Glomerular endothelial cell (primary cell): ENCODE measurements around the gene AFDN. TPM values are rescaled to one million over a fixed set of nuclear protein-coding genes. Genes with fewer than 3 reads are reported as not detected.

Experiments
- DNase-seq: peaks from one replicate; pipeline ENCODE4 v3.0.0-alpha.2; 2011; ENCODE audit warnings: low read depth, low spot score; ENCODE audit errors: extremely low read depth
- total RNA-seq: library from RNA; depleted of rRNA; stranded (reverse); fragments of >200 nt; gene quantifications from 2 replicates; pipeline ENCODE4 v1.2.3, GENCODE V29; 2015

AFDN gene
- total RNA-seq, 1 donor from 2014 or later = 114 TPM

- DNase-seq = no peak
Measured at GRCh38 chr6:167910652-167911051, 83.9 kb downstream of the AFDN start.

- DNase-seq = no peak
Measured at GRCh38 chr6:167912494-167912893, 85.8 kb downstream of the AFDN start.

- no peak for DNase-seq
Measured at GRCh38 chr6:167913699-167914098, 87.0 kb downstream of the AFDN start.

- DNase-seq = no peak
Measured at GRCh38 chr6:167915139-167915538, 88.4 kb downstream of the AFDN start.

- no peak for DNase-seq
Measured at GRCh38 chr6:167917551-167918154, 90.9 kb downstream of the AFDN start.

- DNase-seq = no peak
Measured at GRCh38 chr6:167918548-167919278, 92.0 kb downstream of the AFDN start.

GRCh38 chr6:167919349-167919748 is 92.6 kb downstream of the AFDN start:
- no peak for DNase-seq

- no peak for DNase-seq
Measured at GRCh38 chr6:167920165-167920564, 93.5 kb downstream of the AFDN start.

- DNase-seq = no peak
Measured at GRCh38 chr6:167921831-167922230, 95.1 kb downstream of the AFDN start.

GRCh38 chr6:167925026-167925425 is 98.3 kb downstream of the AFDN start:
- no peak for DNase-seq

GRCh38 chr6:167927246-167927645 is 100.5 kb downstream of the AFDN start:
- no peak for DNase-seq

GRCh38 chr6:167928111-167928510 is 101.4 kb downstream of the AFDN start:
- no peak for DNase-seq

- no peak for DNase-seq
Measured at GRCh38 chr6:167930295-167930694, 103.6 kb downstream of the AFDN start.

GRCh38 chr6:167932468-167933276 is 106.0 kb downstream of the AFDN start:
- no peak for DNase-seq

GRCh38 chr6:167933290-167933689 is 106.6 kb downstream of the AFDN start:
- peak; percentile 10 for DNase-seq

- DNase-seq = no peak
Measured at GRCh38 chr6:167933847-167934246, 107.1 kb downstream of the AFDN start.

GRCh38 chr6:167934426-167934864 is 107.7 kb downstream of the AFDN start:
- peak; percentile 12 for DNase-seq

GRCh38 chr6:167936051-167936450 is 109.3 kb downstream of the AFDN start:
- DNase-seq = no peak

GRCh38 chr6:167937301-167937700 is 110.6 kb downstream of the AFDN start:
- DNase-seq = no peak

- no peak for DNase-seq
Measured at GRCh38 chr6:167937948-167938911, 111.5 kb downstream of the AFDN start.
